ENCODE results near the gene IL1RN. TPM values are rescaled to one million over a fixed set of nuclear protein-coding genes. Genes with fewer than 3 reads are reported as not detected.

The IL1RN gene
- total and polyA plus RNA-seq, 5 donors from 2014 or later, result 0.23 to 0.59 TPM; not detected in 3

- no peaks in the 10 kb centered on the region for H3K27me3 ChIP-seq (ENCODE audit: control insufficient read depth, insufficient read depth, low read length)
- DNase-seq (peak in 1 of 3 donors; percentile 55), ATAC-seq (ENCODE audit: low read depth in 2 of 2) (peak in 1 of 2 donors; percentile 62)
- no peak overlapping the region for H3K4me3 ChIP-seq (ENCODE audit: low read depth, low read length)
- H3K9me3 ChIP-seq (ENCODE audit: control insufficient read depth in 2 of 2, low read length in 2 of 2), result no peaks in the 10 kb centered on the region
- no peaks in the 10 kb centered on the region for H3K36me3 ChIP-seq (ENCODE audit: control insufficient read depth, insufficient read depth, low read length)
- Mint-ChIP-seq H3K27me3 (peaks cover 18% of the 10 kb centered on the region), H3K4me3 (no peak overlapping the region), H3K9me3 (peaks cover 0 to 8% (median 0%) of the 10 kb centered on the region in 7 donors), H3K36me3 (no peaks in the 10 kb centered on the region), H3K27ac (no peak overlapping the region), H3K4me1 (no peaks in the 10 kb centered on the region)
- no peaks in the 10 kb centered on the region for H3K4me1 ChIP-seq (ENCODE audit: control insufficient read depth, insufficient read depth, low read length, poor library complexity, severe bottlenecking)
- no peak overlapping the region for H3K27ac ChIP-seq (ENCODE audit: insufficient read depth, low read length, poor library complexity, severe bottlenecking)
These were observed 43.0 kb upstream of the IL1RN start for GRCh38 chr2:113084249-113085000.

GRCh38 chr2:113085542-113085941 is 41.9 kb upstream of the IL1RN start:
- H3K9me3 ChIP-seq (ENCODE audit: control insufficient read depth in 2 of 2, low read length in 2 of 2), result no peaks in the 10 kb centered on the region
- DNase-seq, result no peak
- no peaks in the 10 kb centered on the region for H3K4me1 ChIP-seq (ENCODE audit: control insufficient read depth, insufficient read depth, low read length, poor library complexity, severe bottlenecking)
- no peaks in the 10 kb centered on the region for H3K27me3 ChIP-seq (ENCODE audit: control insufficient read depth, insufficient read depth, low read length)
- H3K27ac ChIP-seq (ENCODE audit: insufficient read depth, low read length, poor library complexity, severe bottlenecking), result no peak overlapping the region
- no peaks in the 10 kb centered on the region for H3K4me1 Mint-ChIP-seq
- no peak overlapping the region for H3K4me3 Mint-ChIP-seq
- H3K36me3 ChIP-seq (ENCODE audit: control insufficient read depth, insufficient read depth, low read length), result no peaks in the 10 kb centered on the region
- no peak for ATAC-seq (ENCODE audit: low read depth in 2 of 2)
- no peak overlapping the region for H3K4me3 ChIP-seq (ENCODE audit: low read depth, low read length)
- H3K9me3 Mint-ChIP-seq, result peaks cover 0 to 5% (median 0%) of the 10 kb centered on the region in 7 donors
- H3K36me3 Mint-ChIP-seq, result no peaks in the 10 kb centered on the region
- H3K27me3 Mint-ChIP-seq, result peaks cover 12% of the 10 kb centered on the region
- no peak overlapping the region for H3K27ac Mint-ChIP-seq

DNA sequence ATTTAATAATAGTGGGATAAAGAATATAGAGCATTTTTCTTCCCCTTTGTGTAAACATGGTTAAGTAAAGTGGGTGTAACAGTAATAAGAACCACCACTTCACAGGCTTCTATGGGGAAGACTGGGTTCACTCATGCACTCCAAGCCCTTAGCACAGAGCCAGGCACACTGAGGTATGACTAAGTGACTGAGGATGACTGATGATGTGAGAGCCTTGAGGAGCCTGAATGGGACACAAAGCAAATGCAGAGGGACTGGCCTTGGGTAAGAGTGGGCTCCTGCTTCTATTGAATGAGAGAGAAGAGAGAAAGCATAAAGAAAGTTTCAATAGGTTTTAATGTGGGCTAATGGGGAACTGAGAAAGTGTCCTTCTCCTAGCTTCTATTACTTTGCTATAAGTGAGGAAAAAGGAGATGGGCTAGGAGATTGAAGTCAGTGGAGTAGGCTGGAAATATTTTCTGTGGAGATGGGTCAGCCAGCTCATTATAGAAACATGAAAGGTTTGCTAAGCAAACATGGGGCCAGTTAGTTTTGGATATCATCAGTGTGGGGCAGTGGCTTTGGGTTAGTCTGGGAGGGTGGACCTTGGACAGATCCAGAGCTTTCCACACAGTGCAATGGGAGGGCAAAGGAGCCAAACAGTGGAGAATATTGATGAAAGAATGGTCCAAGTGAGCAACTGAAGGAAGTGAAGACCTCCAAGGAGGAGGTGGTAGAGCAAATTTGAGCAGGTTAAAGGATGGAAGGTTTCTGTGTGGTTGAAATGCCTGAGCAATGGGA is 39.0 kb upstream of the IL1RN start:
- H3K36me3 ChIP-seq (ENCODE audit: control insufficient read depth, insufficient read depth, low read length), result no peaks in the 10 kb centered on the region
- H3K4me1 ChIP-seq (ENCODE audit: control insufficient read depth, insufficient read depth, low read length, poor library complexity, severe bottlenecking), result no peaks in the 10 kb centered on the region
- no peak overlapping the region for H3K4me3 ChIP-seq (ENCODE audit: low read depth, low read length)
- no peak overlapping the region for H3K27ac ChIP-seq (ENCODE audit: insufficient read depth, low read length, poor library complexity, severe bottlenecking)
- H3K9me3 ChIP-seq (ENCODE audit: control insufficient read depth in 2 of 2, low read length in 2 of 2), result no peaks in the 10 kb centered on the region
- Mint-ChIP-seq H3K36me3 (no peaks in the 10 kb centered on the region), H3K4me3 (no peak overlapping the region), H3K9me3 (peaks cover 0 to 3% (median 0%) of the 10 kb centered on the region in 7 donors), H3K27me3 (peaks cover 7% of the 10 kb centered on the region), H3K4me1 (no peaks in the 10 kb centered on the region), H3K27ac (no peak overlapping the region)
- DNase-seq (no peak), ATAC-seq (ENCODE audit: low read depth in 2 of 2) (no peak)
- peaks cover 4% of the 10 kb centered on the region for H3K27me3 ChIP-seq (ENCODE audit: control insufficient read depth, insufficient read depth, low read length)

GRCh38 chr2:113089916-113090315 is 37.5 kb upstream of the IL1RN start:
- Histone ChIP-seq H3K4me3 (ENCODE audit: low read depth, low read length) (no peak overlapping the region), H3K36me3 (ENCODE audit: control insufficient read depth, insufficient read depth, low read length) (no peaks in the 10 kb centered on the region), H3K4me1 (ENCODE audit: control insufficient read depth, insufficient read depth, low read length, poor library complexity, severe bottlenecking) (no peaks in the 10 kb centered on the region), H3K27me3 (ENCODE audit: control insufficient read depth, insufficient read depth, low read length) (peaks cover 4% of the 10 kb centered on the region), H3K27ac (ENCODE audit: insufficient read depth, low read length, poor library complexity, severe bottlenecking) (no peak overlapping the region), H3K9me3 (ENCODE audit: control insufficient read depth in 2 of 2, low read length in 2 of 2) (no peaks in the 10 kb centered on the region)
- Mint-ChIP-seq H3K27me3 (peaks cover 4% of the 10 kb centered on the region), H3K4me1 (no peaks in the 10 kb centered on the region), H3K27ac (no peak overlapping the region), H3K9me3 (peaks cover 0 to 6% (median 0%) of the 10 kb centered on the region in 7 donors), H3K36me3 (no peaks in the 10 kb centered on the region), H3K4me3 (no peak overlapping the region)
- ATAC-seq (ENCODE audit: low read depth in 2 of 2), result no peak
- no peak for DNase-seq

GRCh38 chr2:113091231-113091896 is 36.0 kb upstream of the IL1RN start:
- no peak for DNase-seq
- H3K4me1 Mint-ChIP-seq, result no peaks in the 10 kb centered on the region
- ATAC-seq (ENCODE audit: low read depth in 2 of 2), result no peak
- H3K36me3 Mint-ChIP-seq, result no peaks in the 10 kb centered on the region
- H3K9me3 Mint-ChIP-seq, result peaks cover 0 to 12% (median 0%) of the 10 kb centered on the region in 7 donors
- H3K4me3 ChIP-seq (ENCODE audit: low read depth, low read length), result no peak overlapping the region
- H3K27me3 Mint-ChIP-seq, result no peaks in the 10 kb centered on the region
- no peaks in the 10 kb centered on the region for H3K36me3 ChIP-seq (ENCODE audit: control insufficient read depth, insufficient read depth, low read length)
- no peaks in the 10 kb centered on the region for H3K4me1 ChIP-seq (ENCODE audit: control insufficient read depth, insufficient read depth, low read length, poor library complexity, severe bottlenecking)
- peaks cover 4% of the 10 kb centered on the region for H3K27me3 ChIP-seq (ENCODE audit: control insufficient read depth, insufficient read depth, low read length)
- no peaks in the 10 kb centered on the region for H3K9me3 ChIP-seq (ENCODE audit: control insufficient read depth in 2 of 2, low read length in 2 of 2)
- H3K27ac Mint-ChIP-seq, result no peak overlapping the region
- H3K4me3 Mint-ChIP-seq, result no peak overlapping the region
- H3K27ac ChIP-seq (ENCODE audit: insufficient read depth, low read length, poor library complexity, severe bottlenecking), result no peak overlapping the region

GRCh38 chr2:113092864-113093612 is 34.4 kb upstream of the IL1RN start:
- peaks cover 3 to 16% (median 5%) of the 10 kb centered on the region in 7 donors for H3K9me3 Mint-ChIP-seq
- DNase-seq (no peak), ATAC-seq (ENCODE audit: low read depth in 2 of 2) (no peak)
- no peaks in the 10 kb centered on the region for H3K27me3 Mint-ChIP-seq
- no peak overlapping the region for H3K27ac Mint-ChIP-seq
- H3K27ac ChIP-seq (ENCODE audit: insufficient read depth, low read length, poor library complexity, severe bottlenecking), result no peak overlapping the region
- no peaks in the 10 kb centered on the region for H3K9me3 ChIP-seq (ENCODE audit: control insufficient read depth in 2 of 2, low read length in 2 of 2)
- no peak overlapping the region for H3K4me3 ChIP-seq (ENCODE audit: low read depth, low read length)
- H3K27me3 ChIP-seq (ENCODE audit: control insufficient read depth, insufficient read depth, low read length), result peaks cover 4% of the 10 kb centered on the region
- no peaks in the 10 kb centered on the region for H3K36me3 ChIP-seq (ENCODE audit: control insufficient read depth, insufficient read depth, low read length)
- H3K4me1 Mint-ChIP-seq, result peaks cover 5 to 8% (median 7%) of the 10 kb centered on the region in 4 donors
- peaks cover 3% of the 10 kb centered on the region for H3K36me3 Mint-ChIP-seq
- no peak overlapping the region for H3K4me3 Mint-ChIP-seq
- H3K4me1 ChIP-seq (ENCODE audit: control insufficient read depth, insufficient read depth, low read length, poor library complexity, severe bottlenecking), result no peaks in the 10 kb centered on the region

- Histone ChIP-seq H3K27me3 (ENCODE audit: control insufficient read depth, insufficient read depth, low read length) (peaks cover 4% of the 10 kb centered on the region), H3K9me3 (ENCODE audit: control insufficient read depth in 2 of 2, low read length in 2 of 2) (no peaks in the 10 kb centered on the region)
- H3K4me1 Mint-ChIP-seq, result peaks cover 7 to 13% (median 12%) of the 10 kb centered on the region in 4 donors
These were observed 33.8 kb upstream of the IL1RN start for GRCh38 chr2:113093613-113093977.

More at GRCh38 chr2:113093613-113093977, 33.8 kb upstream of the IL1RN start:
- no peak overlapping the region for H3K27ac ChIP-seq (ENCODE audit: insufficient read depth, low read length, poor library complexity, severe bottlenecking)
- Mint-ChIP-seq H3K36me3 (peaks cover 3% of the 10 kb centered on the region), H3K27me3 (no peaks in the 10 kb centered on the region), H3K4me3 (no peak overlapping the region), H3K27ac (no peak overlapping the region), H3K9me3 (peaks cover 3 to 16% (median 5%) of the 10 kb centered on the region in 7 donors)
- no peaks in the 10 kb centered on the region for H3K36me3 ChIP-seq (ENCODE audit: control insufficient read depth, insufficient read depth, low read length)
- H3K4me3 ChIP-seq (ENCODE audit: low read depth, low read length), result no peak overlapping the region
- peaks cover 4% of the 10 kb centered on the region for H3K4me1 ChIP-seq (ENCODE audit: control insufficient read depth, insufficient read depth, low read length, poor library complexity, severe bottlenecking)
- DNase-seq (no peak), ATAC-seq (ENCODE audit: low read depth in 2 of 2) (no peak)

Measured in CD4-positive, CD25-positive, alpha-beta regulatory T cell (primary cell).